ENCODE measurements around the gene LGALS3. TPM values are rescaled to one million over a fixed set of nuclear protein-coding genes. Genes with fewer than 3 reads are reported as not detected.
A peak's percentile ranks its signal among the peaks of the same experiment; 100 is the strongest.

LGALS3 gene
- total RNA-seq, 1 donor from 2014 or later = 114 TPM

DNA sequence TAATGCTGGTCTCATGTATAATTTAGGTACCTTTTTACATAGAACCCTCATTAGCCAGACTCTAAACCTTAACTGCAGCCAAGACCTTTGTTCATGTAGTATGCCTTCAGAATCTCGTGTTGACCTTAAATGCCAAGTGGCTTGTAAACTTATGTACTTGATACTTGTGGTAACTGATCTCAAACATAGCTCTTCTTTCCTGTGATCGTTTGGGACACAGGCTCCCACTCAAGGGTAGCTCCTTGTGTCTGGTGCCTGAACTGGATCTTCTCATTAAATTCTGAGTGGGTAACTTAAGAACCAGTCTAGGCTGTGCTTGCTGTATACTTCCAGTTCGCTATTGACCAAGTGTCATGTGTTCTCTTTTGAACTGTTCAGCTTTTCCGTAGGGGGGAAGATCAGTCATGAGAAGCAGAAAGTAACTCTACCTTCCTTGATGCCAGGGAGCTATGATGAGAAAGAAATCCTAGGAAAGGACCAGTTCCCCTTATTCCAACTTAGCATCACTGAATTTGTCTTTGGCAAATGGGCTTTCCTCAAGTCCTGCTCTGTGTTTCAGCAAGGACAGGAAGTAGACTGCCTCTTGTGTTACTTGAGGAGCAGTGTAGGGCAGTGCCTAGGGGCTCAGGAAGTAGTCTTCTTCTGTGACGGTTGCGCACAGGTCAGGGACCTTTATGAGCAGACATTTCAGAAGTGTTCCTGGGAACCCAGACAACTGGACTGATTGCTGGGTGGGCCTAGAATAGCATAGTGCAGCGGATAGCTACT lies 2.5 kb downstream of the LGALS3 start:
- DNase-seq = no peak

DNA sequence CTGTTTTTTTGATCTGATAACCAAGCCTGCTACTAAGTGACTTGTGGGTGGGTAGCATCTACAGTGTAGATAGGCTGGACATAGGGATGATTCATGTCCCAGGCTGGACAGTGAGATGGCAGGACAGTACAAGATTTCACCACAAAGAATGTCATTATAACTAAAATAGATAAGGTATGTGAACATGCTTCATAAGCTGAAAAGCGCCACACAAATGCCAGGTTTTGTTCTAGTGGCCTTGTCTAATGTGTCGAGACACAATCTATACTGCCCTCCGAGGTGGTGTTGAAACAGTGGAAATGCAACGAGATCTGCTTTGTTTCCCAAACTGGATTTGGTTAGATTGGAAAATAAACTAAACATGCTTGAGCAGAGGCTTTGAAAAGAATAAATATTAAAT lies 4.4 kb downstream of the LGALS3 start:
- no peak for DNase-seq

DNA sequence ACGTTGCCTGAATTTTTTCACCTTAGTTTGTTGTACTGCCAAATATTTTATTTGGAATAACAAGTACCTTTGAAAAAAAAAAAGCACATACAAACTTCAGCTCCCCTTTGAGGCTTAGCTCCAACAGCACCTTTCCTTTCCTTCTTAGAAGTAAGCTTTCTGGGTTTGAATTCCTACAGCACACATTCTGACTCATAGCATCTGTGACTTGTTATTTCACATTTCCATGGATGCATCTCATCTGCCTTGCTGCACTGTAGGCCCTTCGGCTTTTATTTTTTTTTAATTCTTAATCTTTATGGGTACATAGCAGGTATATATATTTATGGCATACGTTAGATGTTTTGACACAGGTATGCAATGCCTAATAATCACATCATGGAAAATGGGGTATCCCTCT lies 7.2 kb downstream of the LGALS3 start:
- no peak for DNase-seq

DNA sequence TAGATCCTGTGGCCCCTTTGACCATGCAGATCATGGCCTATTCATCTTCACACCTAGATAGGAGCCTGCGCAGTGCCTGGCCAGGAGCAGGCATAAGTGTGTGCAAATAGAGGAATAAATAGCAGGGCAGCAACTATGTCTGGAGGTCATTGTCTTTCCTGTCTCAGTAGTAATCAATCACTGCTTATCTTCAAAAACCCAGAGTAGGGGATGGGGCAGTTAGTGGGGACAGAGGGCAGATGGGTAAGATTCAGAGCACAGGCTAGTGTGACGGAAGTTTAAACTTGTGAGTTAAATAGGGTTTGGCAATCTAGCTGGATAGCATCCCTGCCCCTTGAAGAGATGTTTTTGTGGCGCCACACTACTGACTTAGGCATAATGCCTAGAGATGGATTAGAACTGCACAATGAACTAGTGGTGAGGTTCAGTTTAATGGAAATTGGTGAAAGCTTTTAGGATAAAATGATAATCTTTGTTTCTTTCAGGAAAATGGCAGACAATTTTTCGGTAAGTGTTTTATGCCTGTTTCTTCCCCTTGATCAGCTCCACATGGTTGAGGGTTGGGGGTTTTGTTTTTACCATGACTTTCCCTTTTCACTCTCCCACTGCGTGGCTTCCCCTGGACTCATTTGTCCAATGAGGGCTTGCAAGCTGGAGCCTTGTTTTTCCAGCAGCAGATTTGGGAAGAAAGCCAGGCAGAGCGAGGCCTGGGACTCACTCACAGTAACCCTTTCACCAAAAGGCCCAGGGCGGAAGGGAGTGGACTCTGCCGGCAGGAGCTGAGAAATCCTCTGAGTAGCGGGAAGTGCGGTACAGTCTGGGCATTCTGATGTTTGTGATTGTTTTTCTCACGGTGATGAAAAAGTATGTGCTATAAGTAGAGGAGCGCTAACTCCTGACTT lies 8.1 kb downstream of the LGALS3 start:
- peak; percentile 86 for DNase-seq

DNA sequence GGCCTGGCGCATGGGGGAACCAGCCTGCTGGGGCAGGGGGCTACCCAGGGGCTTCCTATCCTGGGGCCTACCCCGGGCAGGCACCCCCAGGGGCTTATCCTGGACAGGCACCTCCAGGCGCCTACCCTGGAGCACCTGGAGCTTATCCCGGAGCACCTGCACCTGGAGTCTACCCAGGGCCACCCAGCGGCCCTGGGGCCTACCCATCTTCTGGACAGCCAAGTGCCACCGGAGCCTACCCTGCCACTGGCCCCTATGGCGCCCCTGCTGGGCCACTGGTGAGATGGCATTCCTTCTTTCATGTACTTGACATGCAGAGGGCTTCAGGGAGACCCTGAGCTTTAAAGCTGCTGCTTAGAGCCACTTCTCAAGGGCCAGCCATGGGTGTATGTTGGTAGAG lies 9.0 kb downstream of the LGALS3 start:
- no peak for DNase-seq

DNA sequence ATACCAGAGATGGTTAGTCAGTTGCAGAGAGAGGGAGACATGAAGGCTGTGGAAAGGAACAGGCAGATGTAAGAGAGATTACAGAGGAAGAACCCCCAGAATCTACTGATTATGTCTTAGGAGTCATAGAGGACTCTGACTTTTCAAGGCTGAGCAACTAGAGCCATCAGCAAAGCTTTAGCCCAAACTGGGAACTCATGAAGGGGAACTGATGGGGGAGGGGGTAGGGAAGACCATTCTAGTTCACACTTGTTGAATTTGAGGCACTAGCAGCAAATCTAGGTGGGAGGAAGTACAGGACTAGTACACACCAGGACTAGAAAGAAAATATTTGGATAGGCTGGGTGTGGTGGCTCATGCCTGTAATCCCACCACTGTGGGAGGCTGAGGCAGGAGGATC lies 10.1 kb downstream of the LGALS3 start:
- DNase-seq = no peak

DNA sequence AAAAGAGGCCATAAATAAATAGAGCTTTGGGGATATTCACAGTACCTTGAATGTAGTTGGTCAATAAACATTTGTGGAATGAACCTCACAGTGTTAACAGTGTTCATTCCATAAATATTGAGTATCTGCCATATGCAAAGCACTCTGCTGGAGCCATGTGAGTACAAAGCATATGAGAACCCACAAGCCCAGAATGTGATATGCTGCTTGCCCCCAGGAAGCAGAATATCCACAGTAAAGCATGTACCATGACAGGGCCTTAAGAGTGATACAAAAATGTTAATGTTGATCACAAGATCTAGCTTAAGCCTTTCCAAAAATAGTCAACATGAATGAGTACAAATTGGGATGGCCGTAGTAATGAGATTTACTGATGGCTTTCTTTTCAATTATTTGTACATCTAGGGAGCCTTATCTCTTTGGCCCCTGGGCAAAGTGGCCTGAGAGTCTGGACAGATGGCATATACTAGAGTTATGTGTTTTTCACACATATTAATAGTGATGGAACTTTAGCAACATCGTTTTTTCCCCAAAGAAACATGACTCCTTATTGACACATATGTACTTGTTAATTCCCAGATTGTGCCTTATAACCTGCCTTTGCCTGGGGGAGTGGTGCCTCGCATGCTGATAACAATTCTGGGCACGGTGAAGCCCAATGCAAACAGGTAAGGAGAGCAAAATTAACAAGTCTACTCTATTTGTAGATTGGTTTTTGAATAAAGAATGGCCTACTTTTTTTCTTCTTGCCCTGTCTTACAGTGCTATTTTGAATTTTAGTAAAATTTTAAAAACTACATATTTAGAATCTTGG lies 10.9 kb downstream of the LGALS3 start:
- no peak for DNase-seq

DNA sequence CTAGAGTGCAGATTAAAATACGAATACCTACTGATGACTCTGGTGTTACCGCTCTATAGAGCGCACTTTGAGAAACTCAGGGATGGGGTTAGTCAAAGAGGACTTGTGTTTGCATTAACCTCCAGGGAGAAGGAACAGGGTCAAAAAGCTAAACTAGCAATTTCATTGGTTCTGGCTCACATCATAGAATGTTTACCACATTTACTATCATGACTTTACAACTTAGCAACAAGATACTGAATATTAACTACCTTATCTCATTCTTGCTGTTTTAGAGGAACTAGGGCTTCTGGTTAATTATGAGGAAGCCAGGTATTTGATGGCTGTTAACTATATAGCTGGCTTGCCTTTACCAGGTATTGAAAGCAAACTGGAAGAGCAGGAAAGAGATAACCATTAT lies 12.8 kb downstream of the LGALS3 start:
- no peak for DNase-seq

DNA sequence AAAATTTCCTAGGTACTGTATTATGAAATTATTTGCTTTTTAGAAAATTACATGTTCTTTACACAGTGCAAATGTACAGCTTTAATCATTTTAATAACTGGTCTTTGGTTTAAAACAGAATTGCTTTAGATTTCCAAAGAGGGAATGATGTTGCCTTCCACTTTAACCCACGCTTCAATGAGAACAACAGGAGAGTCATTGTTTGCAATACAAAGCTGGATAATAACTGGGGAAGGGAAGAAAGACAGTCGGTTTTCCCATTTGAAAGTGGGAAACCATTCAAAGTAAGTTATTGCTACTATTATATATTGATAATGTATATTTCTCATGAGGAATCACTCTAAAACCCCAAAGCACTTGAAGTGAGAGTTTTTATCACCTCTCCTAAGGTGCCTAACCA lies 13.4 kb downstream of the LGALS3 start:
- DNase-seq = no peak

DNA sequence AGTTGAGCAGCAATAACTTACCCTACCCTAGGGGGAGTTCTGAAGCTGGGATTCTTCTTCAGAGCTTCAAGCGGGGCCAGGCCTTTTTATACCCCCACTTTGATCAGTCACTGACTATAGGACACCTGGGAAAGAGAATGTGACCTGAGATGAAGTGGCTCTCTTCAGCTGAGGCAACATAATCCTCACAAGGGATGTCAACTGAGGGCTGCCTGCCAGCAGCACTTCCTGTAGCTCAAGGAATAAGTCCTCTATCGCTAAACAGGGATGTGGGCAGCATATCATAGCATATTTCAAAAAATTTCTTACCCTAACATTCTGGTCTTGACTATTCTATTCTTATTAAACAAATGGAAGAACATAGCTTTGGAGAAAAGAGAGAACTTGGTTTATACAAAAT lies 17.4 kb downstream of the LGALS3 start:
- DNase-seq = no peak

DNA sequence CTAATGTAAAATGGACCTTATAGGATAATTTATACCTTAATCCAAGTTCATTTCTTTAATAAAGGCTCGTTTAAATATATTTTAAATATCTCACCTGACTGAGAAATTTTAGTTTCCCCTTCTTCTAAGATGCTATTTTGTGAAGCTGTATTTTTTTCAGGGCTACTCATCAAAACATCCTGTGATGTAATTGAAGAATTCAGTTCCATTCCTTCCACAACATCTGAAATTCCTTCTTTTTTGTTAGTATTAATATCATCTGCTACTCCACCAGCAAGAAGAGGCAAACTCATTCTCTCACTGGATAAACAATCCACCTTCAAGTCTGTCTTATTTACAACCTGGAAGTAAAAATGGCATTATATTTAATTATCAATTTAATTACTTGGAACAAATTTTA lies 22.5 kb downstream of the LGALS3 start:
- DNase-seq = no peak

DNA sequence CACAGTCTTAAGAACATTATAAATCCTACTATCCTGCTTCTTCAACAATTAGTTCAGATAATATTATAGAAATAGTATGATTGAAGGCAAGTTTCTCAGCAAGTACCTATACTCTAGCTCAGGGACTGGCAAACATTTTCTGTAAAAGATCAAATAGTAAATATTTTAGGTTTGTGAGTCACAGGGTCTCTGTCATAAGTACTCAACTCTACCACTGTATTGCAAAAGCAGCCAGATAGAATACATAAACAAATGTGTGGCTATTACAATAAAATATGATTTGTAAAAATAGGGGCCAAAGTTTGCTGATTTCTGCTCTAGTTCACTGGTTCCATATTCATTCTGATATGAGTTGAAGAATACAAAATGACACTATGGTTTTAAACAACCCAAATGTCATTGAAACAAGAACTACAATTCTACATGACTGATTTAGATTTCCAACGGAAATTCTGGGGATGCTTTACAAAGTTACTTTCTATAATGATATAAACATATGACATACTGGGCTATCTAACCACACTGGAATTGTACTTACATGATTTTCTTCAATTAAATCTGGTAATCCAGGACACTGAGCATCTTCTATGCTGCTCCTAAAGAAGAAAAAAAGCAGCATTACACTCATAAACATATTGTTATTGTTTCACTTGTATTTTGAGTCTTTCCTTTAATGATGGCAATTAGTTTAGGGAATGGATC lies 23.2 kb downstream of the LGALS3 start:
- no peak for DNase-seq

DNA sequence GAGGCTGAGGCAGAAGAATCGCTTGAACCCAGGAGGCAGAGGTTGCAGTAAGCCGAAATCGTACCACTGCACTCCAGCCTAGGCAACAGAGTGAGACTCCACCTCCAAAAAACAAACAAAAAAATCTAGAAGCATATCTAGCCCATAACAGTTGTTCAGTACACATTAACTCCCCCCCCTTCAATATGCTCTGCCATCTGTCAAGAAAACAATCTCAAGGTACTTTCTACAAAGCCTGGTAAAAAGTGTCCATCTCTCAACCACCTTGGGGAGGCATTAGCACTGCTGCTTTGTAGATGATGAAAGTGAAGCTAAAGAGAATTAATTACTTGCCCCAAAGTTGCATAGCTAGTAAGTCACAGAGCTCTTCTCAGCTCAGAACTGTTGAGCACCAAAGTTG lies 24.9 kb downstream of the LGALS3 start:
- no peak for DNase-seq

DNA sequence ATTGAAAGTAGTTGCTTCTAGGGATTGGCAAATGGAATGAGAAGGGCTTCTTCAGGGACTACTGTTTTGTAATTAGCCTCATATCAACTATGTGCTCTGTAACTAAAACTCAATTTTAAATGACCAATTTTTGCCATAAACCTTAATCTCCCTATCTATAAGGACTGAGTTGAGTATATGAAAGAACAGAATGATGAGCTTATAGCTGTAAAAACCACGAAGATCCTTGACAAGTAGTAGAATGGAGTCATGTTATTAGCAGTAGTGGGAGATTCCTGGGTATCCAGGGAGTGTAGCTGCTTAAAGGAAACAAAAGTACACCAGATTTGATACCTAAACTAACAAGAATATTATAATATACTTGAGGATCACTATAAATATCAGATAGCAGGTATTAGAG lies 28.0 kb downstream of the LGALS3 start:
- no peak for DNase-seq

DNA sequence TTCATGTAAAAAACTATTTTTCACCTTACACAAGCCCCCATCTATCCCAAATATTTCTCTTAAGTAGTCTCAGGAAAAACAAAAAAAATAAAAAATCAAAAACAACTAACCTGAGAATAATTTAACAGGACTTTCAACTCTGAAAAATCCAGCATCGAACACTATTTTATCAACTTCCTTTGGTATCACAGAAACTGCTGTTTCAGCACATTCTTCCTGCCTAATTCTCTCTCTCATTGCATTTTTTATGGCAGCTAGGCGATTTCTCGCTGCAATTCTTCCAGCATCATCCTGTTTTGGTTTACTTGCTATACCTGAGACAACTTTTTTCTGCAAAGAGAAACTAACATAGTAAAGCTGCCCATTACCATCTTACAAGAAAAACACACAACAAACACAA lies 29.4 kb downstream of the LGALS3 start:
- no peak for DNase-seq

DNA sequence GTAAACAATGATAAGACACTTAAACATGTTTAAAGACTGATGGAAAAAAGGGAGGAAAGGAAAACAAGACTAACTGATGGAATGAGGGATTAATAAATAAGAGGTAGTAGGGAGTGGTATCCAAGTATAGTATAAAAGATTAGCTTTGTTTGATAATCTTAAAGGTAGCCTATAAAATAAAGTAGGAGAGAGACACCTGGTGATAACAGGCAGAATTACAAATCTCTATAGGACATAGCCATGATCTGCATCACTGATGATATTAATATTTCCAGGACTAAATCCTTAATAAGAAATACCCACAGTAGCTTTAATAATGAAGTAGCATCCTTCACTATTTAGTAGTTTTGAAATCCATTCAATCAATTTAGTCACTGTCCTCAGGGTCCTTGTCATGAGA lies 31.9 kb downstream of the LGALS3 start:
- DNase-seq = peak; percentile 52

DNA sequence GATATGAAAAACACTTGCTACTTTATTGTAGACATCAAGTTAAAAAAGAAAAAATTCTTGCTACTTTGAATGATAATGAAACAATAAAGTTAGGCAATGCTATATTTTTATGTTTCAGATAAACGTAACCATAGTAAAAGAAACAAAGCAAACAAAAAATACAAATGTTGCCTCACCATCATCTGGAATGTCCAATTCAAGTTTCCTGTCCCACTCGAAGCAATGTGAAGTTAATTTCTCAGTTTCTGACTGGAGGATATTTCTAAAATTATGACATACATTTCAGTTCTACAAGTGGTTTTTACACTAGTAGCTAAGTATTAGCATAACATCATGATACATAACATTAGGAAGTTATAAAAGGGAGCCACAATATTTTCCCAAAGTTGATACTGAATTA lies 41.5 kb downstream of the LGALS3 start:
- no peak for DNase-seq

DNA sequence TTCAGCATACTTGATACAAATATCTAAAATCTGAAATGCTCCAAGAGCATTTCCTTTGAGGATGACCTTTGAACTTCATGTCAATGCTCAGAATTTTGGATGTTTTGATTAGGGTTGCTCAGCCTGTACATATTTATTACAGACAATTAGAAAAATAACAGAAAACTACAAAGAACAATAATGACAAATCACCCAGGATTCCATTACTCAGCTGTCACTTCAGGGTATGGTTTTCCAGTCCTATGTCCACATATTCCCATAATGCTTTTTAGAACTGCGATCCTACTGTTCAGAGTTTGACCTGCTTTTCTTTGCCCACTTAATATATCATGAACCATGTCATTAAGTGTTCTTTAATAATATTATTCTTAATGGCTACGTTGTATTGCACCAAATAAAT lies 51.0 kb downstream of the LGALS3 start:
- no peak for DNase-seq

DNA sequence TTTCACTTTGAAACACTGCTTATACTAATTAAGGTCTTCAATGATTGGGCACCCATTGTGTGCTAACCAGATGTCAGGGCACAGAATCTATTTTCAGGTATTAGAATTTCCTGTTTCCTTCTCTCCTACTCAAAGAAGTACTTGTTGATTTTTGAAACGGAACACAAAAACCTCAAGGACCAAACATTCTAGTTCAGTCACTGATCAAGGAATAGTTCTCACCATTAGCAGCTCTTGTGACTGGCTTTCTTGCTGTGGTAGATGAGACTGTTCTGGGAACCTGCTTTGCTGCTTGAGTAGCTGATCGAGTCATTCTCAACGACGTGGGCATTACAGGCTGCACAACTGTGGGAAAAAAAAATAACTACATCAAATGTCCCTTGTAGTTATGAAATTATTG lies 51.4 kb downstream of the LGALS3 start:
- no peak for DNase-seq

DNA sequence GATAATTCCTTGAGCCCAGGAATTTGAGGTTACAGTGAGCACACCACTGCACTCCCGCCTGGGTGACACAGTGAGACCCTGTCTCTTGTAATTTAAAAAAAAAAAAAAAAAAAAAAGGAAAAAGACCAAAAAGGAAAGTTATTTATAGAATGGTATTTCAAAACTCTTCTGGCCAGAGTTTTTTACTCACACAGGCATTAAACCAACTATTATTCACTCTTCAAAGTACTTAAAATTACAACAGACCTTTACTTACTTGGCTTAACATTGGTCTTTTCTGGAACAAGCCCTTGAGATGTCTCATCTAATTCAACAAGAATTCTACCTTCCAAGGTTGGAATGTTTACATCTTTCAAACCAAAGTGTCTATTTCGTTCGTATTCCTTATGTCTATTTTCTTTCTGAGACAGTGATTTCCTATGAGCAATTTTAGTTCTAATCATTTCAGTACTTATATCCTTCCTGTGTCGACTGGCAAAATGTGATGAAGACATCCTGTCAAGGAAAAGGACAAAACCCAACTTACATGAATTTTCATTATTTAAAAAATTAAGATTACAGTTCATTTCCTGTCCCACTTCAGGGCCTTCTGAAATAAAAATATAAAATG lies 59.7 kb downstream of the LGALS3 start:
- no peak for DNase-seq

DNA sequence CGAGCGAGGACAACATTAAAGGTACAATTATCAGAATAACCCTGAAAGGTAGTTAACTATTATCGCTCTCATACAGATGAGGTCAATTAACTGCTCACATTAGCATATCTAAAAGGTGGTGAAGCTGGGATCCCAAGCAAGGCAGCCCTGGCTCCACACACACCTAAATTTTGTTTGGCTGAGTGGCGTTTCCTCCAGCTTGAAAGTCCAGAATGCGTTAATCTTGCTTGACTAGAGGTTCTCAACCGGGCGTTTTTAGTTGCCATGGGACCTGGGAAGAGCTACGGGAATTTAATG lies 61.8 kb downstream of the LGALS3 start:
- no peak for DNase-seq
